Amygdala (tissue), 56 donors: Measurements from ENCODE around the gene TOMM40L.
A peak's percentile ranks its signal among the peaks of the same experiment; 100 is the strongest.
"Not testable (repeated sequence)": the region's sequence is repeated elsewhere in the genome, so short reads cannot be mapped to it uniquely, and the experiment has no call there.

Source experiments
- DNase-seq, 56 donors: peaks; one replicate each; lab custom pipeline; 2025; lab: John Stamatoyannopoulos, UW

Gene TOMM40L

DNA sequence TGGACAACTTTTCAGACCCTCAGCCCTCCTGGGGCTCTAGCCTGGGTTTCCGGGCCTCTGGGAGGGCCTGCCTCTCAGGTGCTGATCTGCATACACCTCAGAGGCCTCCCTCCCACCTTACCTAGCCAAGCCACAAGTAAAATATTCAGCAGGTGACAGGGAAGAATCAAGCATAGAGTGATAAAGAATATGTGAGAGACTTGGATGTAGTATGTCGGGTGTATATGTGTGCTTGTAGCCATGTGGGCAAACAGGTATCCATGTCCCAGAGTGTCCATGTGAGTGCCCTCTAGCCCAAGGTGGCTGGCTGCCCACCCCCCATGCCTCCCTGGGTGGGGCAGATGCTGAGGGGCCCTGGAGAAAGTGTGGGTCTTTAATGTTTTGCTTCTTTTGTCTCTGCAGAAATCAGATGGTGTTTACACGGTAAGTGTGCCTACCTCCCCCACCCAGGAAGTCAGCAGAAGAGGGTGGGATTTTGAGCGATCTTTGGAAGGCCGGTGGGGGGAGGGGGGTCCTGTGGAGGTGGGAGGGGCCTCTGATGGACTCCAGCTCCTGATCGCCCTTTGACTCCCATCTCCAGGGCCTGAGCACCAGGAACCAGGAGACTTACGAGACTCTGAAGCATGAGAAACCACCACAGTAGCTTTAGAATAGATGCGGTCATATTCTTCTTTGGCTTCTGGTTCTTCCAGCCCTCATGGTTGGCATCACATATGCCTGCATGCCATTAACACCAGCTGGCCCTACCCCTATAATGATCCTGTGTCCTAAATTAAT lies 7.4 kb upstream of the TOMM40L start:
- DNase-seq = no peak

- no peak for DNase-seq
Observed at GRCh38 chr1:161219078-161219892, 6.6 kb upstream of the TOMM40L start.

GRCh38 chr1:161220002-161220401 lies 5.9 kb upstream of the TOMM40L start:
- no peak for DNase-seq

DNA sequence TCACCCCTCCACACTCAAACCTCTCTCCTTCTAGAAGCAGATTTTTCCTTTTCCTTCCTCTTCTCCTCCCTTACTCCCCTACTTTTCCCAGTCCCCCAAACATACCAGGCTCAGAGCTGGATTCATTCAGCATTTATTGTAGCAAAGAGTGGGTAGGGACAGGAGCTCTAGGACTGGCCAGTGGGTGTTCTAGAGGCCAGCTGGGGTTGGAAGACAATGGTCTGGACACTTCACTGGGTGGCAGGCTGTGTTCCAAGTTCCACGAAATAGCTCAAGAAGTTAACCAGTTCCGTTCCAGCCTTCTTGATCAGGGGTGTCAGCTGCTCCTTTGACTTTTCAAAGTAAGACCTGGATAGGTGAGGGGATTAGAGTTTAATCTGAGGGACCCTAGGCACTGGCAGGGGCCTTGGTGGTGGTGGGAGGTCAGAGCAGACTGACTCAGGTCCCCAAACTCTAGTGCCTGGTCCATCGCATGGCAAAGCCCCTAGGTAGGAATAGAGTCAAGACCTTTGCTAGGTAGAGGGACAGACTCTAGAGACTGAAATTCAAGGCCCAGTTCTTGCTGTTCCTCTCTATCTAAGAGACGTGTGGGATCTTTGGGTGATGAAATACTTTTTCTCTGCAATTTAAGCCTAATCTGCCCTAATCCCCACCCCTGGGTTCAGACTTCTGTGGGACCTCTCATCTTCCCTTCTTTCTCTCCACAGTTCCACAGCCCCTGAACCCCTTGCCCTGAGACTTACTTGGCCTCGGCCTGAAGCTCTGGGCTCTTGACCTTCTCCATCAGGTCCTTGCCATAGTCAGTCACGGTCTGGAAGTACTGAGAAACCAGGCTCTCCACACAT lies 3.5 kb upstream of the TOMM40L start:
- DNase-seq = no peak

DNA sequence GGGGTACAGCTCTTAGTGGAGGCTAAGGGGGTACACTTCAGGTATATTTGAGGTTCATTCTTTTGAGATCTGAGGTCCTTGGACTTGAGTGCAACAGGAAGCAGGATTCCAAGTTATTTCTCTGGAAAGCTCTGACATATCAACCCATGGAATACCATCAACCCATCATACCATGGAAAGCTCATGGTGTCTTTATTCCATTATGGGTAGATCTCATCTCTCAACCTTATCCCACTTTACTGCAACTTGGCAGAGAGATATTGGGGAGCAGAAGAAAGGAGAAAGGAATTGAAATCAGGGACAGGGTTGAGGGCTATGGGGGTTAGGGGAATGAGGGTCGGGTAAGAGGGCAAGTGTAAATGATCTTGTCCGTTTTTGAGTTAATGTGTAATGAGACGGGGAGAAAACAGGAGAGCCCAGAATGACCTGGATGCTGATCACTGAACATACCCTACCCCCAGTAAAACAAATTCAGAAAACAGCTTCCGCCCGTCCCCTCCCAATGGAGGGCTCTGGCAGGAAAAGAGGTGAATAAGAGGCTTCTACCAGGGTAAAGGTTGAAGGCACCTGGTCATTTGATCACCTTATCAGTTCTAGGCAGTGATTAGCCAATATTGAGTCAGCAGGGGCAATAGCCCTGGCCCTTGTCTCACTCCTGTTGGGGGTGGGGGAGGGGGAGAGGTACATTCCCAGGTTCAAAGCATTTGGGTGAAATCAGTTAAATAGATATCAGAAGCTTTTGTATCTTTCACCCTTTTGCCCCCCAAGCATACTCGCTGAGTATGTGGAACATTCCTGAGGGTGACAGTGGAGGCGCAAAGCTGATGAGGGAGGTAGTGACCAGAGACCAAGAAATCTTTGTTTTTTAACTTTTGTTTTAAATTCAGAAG lies 1.8 kb upstream of the TOMM40L start:
- no peak for DNase-seq

GRCh38 chr1:161224695-161225087 lies 1.2 kb upstream of the TOMM40L start:
- DNase-seq = not testable (repeated sequence)

DNA sequence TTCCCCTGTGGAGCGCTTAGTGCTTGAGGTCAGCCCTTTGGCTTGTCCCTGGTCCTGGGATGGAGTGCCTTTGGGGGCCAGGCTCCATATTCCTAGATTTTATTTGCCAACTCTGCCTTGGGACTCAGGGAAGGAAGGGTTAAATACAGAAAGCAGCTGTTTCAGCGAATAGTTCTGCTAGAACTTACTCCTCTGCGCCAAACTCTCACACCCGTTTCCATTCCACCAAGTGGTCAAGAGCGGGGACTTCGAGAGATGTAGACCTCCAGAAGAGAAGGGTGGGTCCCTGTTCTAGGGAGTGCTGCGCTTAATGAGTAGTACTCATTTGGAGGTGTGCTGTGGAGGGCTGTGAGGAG lies 704 bp upstream of the TOMM40L start:
- DNase-seq = no peak

- peak in 2 of 56 donors; percentile 6 to 39 for DNase-seq
Observed at GRCh38 chr1:161226320-161226711, 456 bp downstream of the TOMM40L start.

DNA sequence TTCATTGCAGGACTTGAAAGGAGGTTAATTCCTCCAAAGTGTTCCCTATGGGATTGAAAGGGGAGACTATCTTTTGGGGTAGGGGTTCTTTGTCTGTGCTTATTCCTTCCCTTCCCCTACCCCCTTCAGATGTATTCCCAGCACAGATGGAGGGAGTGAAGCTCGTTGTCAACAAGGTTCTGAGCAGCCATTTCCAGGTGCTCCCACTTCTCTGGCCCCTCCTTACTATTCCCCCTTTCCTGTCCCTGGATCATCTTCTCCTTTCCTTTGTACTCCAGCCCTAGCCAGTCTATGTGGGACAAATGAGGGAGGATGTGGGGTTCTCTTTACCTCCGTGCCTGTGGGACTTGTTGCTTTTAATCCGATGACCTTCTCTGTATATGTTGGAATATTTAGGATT lies 899 bp downstream of the TOMM40L start:
- DNase-seq = no peak

- DNase-seq = peak in 55 of 56 donors; percentile 8 to 89 (median 58)
Observed at GRCh38 chr1:161227196-161227871, 1.5 kb downstream of the TOMM40L start.

DNA sequence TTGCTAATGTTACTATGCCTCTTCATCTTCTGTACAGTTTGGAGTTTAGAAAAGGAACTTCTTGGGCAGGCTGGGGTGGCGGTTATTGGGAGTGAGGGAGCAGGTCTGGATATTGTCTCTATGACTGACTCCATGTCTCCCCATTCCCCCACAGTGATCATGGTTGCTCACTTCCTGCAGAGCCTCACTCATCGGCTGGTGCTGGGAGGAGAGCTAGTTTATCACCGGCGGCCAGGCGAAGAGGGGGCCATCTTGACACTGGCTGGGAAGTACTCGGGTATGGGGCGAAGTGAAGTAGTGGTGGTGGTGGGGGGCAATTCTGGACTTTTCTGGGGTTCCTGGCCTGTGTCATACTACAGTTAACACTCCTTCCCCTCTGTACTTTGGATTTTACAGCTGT lies 2.2 kb downstream of the TOMM40L start:
- no peak for DNase-seq

DNA sequence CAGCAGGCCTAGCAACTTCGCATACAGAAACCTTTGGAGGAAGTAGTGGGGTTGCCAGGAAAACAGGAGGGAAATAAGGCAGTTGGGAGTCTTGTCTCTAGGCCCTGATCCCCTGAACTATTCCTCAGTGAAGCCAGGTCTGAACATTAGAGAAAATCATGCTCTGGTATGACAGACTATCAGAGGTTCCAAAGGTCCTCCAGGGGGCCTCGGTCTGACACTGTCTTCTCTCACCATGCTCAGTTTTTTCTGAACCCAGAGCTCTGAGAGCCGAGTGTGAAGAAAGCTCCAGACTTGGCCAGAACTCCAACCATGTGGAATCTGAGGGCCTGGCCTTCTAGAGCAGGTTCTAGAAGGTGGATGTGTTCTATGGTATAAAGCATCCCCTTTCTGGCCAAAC lies 4.0 kb downstream of the TOMM40L start:
- no peak for DNase-seq

GRCh38 chr1:161230762-161231161 lies 4.9 kb downstream of the TOMM40L start:
- DNase-seq = no peak

- DNase-seq = no peak
Observed at GRCh38 chr1:161233102-161233501, 7.2 kb downstream of the TOMM40L start.

GRCh38 chr1:161235957-161236775 lies 10.3 kb downstream of the TOMM40L start:
- DNase-seq = no peak

DNA sequence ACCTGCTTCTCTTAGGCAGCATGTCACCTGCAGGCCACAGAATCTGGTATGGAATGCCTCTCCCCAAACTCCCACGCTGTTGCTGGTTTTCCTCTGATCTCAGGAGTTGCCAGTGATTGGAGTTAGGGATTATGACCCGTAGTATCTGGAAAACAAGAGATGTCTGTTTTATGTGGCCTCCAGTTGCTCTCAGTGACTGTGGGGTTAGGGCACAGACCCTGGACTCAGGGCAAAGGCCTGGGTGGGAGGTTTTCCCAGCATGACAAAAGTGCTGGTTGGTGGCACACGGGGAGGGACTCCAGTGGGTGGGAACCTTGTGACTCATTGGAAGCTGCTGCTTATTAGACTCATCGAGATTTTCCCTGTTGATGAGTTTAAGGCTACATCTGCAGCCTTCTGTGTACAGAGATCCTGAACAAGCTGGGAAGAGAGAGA lies 12.2 kb downstream of the TOMM40L start, which contains the start of gene NR1I3:
Gene NR1I3, minus strand, starts transcription at position 165 of the 435 bp plus-strand sequence. CDS start 1,638 bp downstream, outside the sequence.
- DNase-seq = no peak

GRCh38 chr1:161241682-161242081 lies 15.8 kb downstream of the TOMM40L start:
- no peak for DNase-seq

GRCh38 chr1:161242313-161242712 lies 16.5 kb downstream of the TOMM40L start:
- DNase-seq = no peak
